ENCODE results near the gene SESN3.
"Not testable (repeated sequence)": the region's sequence is repeated elsewhere in the genome, so short reads cannot be mapped to it uniquely, and the experiment has no call there.

SESN3 gene, protein sequence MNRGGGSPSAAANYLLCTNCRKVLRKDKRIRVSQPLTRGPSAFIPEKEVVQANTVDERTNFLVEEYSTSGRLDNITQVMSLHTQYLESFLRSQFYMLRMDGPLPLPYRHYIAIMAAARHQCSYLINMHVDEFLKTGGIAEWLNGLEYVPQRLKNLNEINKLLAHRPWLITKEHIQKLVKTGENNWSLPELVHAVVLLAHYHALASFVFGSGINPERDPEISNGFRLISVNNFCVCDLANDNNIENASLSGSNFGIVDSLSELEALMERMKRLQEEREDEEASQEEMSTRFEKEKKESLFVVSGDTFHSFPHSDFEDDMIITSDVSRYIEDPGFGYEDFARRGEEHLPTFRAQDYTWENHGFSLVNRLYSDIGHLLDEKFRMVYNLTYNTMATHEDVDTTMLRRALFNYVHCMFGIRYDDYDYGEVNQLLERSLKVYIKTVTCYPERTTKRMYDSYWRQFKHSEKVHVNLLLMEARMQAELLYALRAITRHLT

DNA sequence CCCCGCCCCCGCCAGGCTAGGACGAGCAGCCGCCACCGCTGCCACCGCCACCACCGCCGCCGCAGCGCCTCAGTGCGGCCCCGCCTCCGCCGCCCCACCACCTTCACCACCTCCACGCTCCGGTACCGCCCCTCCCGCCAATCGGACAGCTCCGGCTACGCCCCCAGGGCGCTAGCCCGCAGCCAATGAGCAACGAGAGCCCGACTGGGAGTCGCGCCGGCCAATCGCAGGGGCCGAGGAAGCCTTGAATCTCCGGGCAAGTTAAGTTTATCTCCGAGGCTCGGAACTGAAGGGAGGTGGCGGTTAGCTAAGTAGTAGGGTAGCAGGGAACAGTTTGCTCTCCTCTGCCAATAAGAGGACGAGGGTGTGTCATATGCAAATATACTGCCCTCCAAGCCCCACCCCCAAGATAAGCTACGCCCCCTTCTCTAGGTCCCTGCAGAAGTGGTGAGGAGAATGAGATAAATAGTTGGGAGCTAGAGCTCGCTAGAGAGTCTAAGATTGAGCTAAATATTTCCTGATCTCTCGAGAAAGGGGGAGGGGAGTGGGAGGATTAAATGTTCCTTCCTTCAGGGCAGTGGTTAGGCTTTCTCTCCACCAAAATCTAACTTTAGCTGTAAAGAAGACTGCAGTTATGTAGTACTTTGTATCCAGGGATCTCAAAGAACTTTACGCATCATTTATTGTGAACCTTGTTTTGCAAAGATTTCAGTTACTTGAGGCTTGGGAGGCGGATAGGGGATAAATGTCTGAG, at the start of gene SESN3:
Gene SESN3 (minus strand): TSS at position 76 of the 754 bp plus-strand sequence. CDS start 342 bp downstream, outside the sequence.
- peak; percentile 90 to 95 for DNase-seq

DNA sequence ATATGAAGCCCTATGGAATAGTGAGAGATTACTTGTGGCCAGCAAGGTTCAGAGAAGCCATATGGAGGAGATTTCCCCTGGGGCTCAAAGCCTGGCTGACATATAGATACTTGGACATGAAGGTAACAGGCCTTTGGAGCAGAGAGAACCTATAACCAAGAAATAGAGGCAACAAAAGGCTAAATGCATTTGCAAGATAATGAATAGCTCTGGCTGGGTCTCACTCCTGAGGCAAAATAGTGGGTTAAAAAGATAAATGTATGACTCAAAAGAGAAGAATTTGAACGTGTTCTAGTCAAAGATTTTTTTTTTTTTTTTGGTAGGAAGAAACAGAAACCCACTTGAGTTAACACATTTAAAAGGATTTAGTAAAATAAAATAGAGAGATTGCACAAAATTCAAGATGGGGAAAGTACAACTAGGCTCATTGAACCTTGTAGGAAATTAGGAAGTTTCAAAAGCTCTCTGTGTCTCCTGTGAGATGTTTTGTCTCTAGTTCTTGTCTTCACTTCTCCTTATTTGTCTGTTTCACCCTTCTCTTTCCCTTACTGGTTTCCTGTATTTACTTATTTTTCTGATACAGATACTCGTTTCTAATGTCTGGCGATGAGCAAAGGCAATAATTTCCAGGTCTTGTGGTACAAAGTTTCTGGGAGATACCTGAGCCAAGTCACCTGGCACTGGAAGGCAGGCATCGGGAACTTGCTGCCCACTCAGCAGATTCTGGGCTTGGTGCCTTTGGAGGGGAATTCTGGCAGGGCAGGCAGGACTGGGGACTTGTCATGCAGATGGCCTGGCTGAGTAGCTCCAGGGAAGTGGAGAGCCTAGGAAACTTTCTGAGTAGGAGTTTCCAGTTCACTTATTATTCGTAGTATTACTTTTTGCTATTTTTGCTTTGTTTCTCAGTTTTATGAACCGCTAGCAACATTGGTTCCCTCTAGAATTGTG, 49.2 kb upstream of the SESN3 start:
- no peak for DNase-seq

DNA sequence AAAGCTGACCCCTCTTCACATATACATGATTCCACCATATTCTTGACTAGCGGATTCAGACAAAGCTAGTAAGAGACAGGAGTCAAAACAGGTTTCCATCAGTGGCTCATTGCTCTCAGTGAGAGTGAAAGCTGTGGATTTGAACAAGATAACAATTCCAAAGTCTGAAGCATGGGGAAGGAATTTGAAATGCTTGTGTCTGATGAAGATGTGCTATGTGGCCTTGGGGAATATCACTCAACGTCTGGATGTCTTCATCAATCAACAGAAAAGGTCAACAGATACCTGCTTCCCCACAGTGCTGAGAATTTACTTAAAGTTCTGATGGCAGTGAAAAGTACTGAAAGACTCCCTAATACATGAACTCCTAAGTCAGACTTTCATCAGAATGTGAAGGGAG, 46.9 kb upstream of the SESN3 start:
- DNase-seq = no peak

DNA sequence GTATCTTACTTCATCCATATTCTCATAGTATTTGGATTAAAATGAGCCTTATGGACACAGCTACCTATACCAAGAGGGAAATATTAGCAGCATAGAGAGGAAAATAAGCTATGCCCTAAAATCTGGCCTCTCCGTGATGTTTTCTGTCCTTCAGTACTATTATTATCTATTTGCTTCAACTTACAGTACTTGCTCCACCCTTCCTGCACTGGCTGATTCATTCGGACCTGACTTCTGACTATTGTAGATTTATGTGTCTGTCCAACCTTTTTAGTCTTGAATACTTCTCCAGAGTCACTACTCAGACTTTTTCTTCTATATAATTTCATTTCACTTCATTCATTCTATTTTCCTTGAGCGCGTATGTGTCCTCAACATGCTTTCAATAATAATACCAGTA, 45.1 kb upstream of the SESN3 start:
- no peak for DNase-seq

DNA sequence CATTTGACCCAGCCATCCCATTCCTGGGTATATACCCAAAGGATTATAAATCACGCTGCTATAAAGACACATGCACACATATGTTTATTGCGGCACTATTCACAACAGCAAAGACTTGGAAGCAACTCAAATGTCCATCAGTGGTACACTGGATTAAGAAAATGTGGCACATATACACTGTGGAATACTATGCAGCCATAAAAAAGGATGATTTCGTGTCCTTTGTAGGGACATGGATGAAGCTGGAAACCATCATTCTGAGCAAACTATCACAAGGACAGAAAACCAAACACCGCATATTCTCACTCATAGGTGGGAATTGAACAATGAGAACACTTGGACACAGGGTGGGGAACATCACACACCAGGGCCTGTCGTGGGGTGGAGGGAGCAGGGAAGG, 42.6 kb upstream of the SESN3 start:
- not testable (repeated sequence) for DNase-seq

DNA sequence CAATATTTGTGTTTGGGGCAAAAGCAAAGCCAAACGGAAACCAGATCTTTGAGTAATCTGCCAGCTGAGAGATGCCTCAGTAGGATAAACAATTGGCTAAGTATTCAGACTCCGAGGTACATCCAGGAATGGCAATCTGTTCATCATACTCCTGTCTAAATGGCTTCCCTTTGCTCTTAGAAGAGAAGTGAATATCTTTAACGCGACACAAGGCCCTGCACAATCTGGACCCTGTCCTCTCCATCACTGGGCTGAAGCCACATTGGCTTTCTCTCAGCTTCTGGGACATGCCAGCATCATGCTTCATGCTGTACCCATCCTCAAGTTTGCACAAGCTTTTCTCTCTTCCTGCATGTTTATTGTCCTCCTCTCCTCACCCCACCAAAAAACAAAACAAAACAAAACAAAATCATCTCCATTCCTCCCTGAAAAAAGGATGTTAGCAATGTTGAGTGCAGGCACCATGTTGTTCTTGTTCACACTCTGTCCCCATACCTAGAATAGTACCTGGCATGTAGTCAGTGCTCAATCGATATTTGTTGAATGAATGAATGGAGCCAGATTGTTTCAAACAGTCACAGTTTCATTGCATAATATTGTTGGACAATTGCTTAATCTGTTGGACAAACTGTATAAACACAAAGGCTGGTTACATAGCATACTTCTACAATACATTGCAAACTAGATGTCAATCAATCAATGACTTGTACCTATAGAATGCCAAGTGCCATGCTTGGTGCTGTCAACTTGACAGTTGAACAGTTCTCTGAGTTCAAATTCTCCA, 38.2 kb upstream of the SESN3 start:
- DNase-seq = no peak

DNA sequence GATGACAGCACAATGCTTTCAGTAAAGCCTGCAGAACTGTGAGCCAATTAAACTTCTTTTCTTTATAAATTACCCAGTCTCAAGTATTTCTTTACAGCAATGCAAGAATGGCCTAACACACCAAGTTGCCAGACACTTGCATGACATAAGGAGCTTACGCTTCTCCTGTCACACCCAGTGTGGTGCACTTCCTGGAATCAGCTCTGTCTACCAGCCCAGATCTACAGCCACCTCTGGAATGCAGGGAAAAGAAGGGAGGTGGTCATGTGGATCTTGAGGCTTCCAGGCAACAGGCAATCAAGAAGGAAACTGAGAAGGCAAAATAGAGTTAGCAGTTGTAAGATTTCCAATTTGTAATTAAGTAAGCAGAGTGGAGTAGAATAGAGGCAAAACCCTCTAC, 37.4 kb upstream of the SESN3 start:
- DNase-seq = no peak

DNA sequence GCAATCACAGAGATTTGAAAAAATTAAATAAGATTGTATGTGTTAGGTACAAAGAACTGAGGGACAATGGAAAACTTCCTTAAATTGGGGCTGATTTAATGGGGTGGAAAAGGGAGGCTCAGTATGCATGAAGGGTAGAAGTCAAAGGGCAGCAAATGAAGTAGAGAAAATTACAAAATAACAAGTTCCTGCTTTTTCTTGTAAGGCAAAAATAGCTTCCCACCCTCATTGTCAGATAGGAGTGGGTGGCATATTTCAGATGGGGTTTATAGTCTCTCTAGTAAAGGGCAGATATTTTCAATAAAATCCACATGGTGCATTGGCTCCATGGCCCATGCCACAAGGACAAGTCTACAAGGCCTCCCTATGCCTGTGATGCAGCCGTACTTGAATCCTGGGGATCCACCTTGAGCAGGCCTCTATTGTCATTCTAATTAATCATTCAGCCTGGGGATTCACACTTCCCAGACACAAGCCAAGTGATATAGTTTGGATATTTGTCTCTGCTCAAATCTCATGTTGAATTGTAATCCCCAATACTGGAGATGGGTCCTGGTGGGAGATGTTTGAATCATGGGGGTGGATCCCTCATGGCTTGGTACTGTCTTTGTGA, 36.7 kb upstream of the SESN3 start:
- DNase-seq = no peak

DNA sequence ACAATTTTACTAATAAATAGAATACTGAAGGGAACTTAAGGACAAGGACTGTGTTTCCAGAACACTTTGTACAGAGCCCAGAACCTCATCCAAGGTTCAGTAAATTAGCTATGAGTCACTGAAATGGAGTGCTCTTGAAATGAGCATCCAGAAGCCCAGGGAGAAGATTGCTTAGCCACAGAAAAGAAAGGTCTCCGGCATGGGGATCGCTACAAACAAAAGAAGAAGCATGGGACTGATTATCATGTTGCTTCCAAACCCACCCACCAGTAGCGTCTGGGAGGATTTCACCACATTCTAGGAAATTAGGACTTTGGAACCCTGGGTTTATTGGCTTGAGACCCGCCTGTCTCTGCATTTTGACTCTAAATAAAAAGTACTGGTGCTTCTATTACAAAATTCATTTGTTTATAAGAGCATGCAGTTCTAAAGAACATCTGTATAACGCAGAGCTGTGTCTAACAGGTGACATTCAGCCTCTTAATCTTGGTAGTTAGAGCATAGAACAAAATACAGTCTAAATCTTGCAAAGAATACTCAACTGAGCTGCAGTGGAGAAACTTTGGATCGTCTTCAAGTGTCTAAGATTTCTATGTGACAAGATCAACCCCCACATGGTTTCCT, 35.9 kb upstream of the SESN3 start:
- no peak for DNase-seq

DNA sequence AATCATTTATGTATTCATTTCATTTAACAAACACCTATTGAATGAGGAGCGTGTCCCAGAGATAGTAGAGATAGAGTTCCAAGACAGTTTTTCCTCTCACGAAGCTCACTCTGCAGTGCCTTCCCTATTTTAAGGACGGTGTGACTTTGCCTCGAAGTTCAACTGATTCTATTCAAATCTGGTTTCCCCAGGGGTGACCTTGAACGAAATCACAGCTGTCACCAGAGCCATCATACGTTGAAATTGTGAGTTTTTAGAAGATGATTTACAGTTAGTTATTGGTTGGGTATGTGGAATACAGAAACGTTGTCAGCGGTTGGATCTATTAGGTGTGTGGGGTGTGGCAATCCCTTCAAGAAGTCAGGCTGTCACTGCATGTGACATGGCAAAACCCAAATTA, 33.9 kb upstream of the SESN3 start:
- DNase-seq = no peak

DNA sequence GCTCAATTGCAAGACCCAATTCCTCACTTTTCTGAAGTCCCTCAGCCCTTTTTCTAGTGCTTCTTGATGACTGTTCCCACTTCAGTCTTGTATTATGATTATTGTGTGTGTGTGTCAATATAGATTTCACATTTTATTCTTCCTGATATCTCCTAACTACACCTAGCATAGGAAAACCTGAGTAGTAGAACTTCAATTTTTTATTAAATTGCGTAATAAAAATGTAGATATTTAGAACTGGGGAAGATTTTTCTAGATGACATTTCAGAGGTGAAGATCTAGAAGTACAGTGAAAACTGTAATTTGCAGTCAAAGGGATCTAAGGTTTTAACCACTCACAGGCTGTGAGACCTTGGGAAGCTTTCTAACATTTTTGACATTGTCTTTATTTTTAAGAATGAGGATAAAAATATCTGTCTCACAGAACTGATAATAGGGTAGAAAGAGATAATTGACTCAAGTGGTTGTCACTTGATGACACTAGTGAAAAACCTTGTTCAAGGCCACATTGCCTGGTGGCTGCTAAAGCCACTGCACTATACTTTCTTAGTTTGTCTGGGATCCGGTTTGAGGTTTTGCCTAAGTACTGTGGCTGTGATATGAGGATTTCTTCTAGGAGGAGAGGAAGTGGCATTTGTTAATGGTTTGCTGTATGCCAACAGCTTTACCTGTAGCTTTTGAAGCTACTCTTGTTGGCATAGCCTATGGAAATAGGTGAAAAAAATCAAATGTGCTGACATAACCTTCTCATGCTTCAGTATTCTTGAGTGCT, 32.2 kb upstream of the SESN3 start:
- no peak for DNase-seq

DNA sequence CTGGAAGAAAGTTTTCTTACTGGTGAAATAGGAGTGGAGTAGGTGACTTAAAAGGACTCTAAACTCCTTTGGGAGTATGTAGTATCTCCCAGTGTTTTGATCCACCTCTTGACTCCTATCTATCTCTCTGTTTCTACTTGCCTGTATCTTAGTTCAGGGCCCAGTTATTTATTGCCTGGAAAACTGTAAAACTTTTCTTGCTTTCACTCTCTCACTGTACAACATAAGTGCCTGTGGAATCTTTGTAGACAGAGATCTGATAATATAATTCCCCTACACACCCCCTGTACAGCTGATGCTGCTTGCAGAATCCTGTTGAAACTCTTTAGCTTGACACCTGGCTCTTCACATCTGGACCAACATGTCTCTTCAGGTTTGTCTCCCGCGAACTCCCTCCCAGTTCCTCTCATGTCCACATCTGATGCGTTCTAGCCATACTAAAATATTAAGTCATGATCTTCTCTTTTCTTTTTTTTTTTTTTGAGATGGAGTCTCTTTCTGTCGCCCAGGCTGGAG, 26.5 kb upstream of the SESN3 start:
- DNase-seq = no peak

DNA sequence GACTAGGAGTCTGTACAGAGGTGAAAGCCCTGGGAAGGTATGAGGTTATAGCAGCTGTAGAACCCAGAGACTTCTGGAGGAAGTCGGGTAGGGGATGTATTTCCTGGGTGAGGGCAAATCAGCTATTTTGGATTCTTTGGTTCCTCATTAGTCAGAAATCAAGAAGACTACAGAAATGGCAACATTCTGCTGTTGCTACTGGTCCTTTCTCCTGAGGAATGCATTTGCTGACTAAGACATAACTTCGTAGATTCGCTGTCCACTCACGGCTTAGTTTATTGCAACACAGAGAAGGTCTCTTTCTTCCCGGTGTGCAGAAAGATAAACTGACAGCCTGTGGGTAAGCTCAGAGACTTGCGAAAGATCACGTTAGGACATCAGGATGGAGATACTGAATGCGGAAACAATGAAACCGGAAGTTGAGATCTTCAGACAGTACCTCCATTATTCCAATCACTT, 25.3 kb upstream of the SESN3 start:
- DNase-seq = no peak

DNA sequence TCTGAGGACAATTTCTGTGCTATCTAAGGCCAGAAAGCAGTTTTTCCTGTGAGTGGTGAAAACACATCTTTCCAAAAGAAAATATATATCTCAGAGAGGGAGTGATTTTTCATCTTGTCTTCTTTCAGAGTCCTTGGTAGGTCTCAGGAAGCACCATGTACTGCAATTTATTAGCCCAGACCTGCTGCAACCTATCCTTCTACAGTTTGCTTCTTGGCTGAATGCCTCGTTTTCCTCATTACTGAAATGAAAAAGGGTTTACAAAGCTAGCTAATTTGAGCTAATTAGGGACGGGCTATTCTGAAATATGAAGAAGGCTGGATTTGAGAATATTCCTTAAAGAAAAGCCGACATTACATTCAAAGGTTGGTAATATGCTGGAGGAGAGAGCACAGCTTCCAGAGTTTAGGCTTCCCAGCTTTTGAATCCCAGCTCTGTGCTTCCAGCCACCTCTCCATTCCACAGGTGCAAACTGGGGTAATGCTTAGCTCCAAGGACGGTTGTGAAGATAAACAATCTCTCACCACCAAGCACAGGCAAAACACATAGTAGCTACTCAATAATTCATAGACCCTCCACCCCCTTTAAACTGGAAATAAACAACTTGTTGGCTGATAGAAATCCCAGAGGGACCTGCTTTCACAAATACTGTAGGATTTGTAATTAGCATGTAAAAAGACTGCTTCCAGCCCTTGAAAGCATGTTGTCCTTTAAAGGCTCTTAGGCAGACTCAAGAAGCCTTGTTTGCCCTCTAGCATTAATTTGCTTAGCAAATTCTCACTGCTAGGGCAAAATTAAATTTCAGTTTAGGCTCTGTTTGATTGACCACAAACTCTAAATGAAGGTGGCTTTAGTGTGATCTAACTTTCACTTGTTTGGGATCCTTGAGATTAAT, 24.5 kb upstream of the SESN3 start:
- DNase-seq = no peak

DNA sequence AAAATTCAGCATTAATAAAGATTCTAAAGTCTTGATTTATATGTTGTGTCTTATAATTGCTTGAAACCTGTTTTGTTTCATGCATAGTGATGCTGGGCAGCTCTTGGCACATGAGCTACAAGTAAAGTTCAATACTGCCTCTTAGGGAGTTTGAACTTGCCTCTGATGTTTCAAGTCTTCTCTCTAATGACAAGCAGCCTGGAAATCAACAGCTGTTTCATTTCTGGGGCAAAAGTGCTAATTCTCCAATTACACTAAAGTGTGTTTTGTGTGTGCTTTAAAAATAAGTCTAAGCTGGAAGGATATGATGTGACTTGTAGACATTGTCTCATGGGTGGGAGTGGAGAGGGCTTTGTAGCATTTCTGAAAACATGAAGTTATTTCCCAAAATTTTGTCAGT, 23.7 kb upstream of the SESN3 start:
- no peak for DNase-seq

DNA sequence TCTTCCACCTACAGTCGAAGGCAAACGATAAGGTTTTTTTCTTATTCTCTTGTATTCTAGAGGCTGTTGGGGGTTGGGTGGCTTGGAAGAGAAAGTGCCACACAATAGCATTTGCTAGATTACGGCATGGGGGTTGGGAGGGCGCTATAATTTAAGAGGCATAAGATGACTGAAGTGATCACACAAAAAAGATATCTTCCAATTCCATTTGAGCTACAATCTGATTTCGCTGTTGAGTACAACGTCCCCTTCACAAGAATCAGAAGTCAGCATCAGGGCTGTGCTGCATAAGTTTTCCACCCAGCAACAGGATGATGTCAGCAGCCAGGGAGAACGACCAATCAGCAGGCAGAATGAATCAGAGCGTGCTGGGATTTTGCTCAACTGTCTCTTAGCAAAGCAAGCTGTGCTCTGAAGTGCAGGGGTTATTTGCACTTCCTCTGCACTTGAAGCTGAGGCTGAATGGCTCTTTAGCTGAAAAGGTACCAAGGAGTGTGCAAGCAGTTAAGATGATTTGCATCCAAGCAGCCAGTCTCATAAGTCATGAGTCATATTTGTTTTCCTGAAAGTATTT, 23.2 kb upstream of the SESN3 start:
- no peak for DNase-seq

DNA sequence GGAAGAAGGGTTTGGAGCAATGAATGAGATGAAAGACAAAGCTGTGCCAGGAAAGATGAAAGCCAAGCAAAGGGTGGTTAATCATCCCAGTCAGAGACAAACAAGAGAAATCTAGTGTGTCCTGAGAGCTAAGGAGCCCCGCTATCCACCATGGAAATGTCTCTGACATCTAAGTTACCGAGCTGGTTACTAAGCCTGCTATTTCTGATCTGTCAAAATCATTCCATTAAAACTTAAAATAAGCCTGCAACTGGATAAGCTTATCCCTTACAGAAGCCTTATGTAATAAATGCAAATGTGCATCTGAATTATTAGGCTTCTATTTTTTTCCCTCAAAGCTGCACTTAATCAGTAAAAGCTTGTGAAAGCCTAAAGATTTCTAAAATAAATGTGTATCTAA, 22.1 kb upstream of the SESN3 start:
- DNase-seq = no peak

DNA sequence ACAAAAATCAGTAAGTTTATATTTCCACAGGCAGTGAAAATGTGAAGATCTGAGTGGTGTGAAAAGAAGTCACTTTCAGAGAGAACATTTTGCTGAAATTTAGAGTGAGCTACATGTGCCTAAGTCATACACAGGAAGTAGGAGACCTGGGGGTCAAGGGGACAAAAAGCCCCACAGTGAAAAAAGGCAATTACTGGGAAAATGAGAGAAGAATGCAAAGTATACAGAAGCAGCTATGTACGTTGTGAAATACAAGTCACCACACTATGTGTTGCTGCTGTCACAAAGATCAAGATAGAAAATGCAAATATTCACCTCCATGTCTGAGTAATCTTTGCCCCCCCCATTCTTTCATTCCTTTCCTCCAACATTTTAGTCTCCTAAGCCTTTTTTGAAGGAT, 21.6 kb upstream of the SESN3 start:
- no peak for DNase-seq

DNA sequence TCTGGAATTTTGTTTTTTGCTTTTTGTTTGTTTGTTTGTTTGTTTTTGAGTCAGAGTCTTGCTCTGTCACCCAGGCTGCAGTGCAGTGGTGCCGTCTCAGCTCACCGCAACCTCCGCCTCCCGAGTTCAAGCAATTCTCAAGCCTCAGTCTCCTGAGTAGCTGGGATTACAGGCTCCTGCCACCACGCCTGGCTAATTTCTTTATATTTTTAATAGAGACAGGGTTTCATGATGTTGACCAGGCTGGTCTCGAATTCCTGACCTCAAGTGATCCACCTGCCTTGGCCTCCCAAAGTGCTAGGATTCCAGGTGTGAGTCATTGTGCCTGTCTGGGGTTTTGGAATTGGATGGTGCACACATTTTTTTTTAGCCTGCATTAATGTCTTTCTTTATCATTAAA, 20.9 kb upstream of the SESN3 start:
- not testable (repeated sequence) for DNase-seq

Measured in NCI-H1930 (cell line).